Measurements from ENCODE around the gene AP3B1.

The AP3B1 gene

GRCh38 chr5:78016863-78017529 is 277.5 kb downstream of the AP3B1 start:
- H3K27me3 ChIP-seq (replicated peaks; ENCODE audit: control insufficient read depth, insufficient read depth, low read length) = no peaks in the 10 kb centered on the region
- no peaks in the 10 kb centered on the region for H3K9me3 ChIP-seq (ENCODE audit: control insufficient read depth, low read length)
- no peaks in the 10 kb centered on the region for H3K36me3 ChIP-seq (ENCODE audit: control insufficient read depth, insufficient read depth, low read length, severe bottlenecking)
- no peak for DNase-seq (ENCODE audit: low read depth)
- no peak overlapping the region for H3K9ac ChIP-seq (ENCODE audit: low read length)
- peaks cover 12% of the 10 kb centered on the region for H3K4me1 ChIP-seq (ENCODE audit: control insufficient read depth, insufficient read depth, low read length)
- H3K4me3 ChIP-seq (ENCODE audit: low read length) = no peak overlapping the region

DNA sequence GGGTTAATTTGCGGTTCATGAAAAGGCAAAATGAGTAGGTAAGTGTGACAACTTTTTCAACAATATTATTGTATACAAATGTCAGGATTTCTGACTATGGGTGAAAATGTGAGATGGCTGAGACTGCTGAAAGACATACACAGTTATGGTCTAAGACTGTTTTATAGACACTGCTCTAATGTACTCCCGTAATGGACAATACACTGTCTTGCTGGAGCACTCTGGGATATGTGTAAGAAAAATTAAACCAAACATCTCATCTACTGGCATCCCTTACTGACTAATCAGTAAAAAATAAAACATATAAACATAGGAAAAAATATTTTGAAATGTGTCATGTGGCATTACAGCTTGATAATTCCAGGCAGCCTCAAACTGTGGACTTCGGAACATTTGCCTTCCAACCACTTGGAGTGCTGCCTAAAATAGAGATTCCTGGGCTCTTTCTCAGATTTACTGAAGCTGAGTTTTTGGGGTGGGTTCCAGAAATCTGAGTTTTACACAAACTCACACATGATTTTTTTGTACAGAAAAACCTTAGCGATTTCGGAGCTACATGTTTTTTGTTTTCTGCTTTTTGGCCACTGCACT is 284.5 kb downstream of the AP3B1 start:
- Histone ChIP-seq H3K36me3 (ENCODE audit: control insufficient read depth, insufficient read depth, low read length, severe bottlenecking) (no peaks in the 10 kb centered on the region), H3K9ac (ENCODE audit: low read length) (peak overlapping the region; percentile 64), H3K9me3 (ENCODE audit: control insufficient read depth, low read length) (no peaks in the 10 kb centered on the region), H3K27me3 (replicated peaks; ENCODE audit: control insufficient read depth, insufficient read depth, low read length) (no peaks in the 10 kb centered on the region), H3K4me3 (ENCODE audit: low read length) (peak overlapping the region; percentile 59), H3K4me1 (ENCODE audit: control insufficient read depth, insufficient read depth, low read length) (peaks cover 17% of the 10 kb centered on the region)
- DNase-seq (ENCODE audit: low read depth) = peak; percentile 93

DNA sequence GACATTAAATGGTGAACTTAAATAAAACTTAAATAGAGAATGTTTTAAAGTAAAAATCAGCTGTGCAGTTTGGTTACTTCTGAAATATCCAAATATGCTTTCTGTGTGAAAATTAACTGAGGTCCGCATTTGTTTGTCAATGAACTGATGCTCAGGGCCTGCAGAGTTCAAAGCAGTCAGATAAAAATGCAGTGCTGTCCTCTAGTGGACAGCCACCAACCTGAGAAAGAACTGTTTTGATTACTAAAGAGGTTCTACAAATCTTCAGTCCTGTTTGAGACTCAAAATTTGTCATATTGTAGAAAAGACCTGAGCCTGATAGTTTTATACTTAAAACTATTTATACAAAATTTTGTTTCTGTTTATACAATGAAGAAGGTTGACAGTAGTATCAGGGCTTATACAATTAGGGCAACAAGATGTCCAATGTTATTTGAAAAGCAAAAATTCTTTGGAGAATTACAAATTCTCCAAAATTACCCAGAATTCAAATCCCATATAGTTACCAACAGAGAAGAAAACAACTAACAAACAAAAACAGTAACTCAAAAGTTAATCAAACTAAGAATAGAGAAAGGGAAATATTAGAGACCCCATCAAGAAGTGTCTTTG is 286.0 kb downstream of the AP3B1 start:
- H3K27me3 ChIP-seq (replicated peaks; ENCODE audit: control insufficient read depth, insufficient read depth, low read length) = no peaks in the 10 kb centered on the region
- no peak overlapping the region for H3K4me3 ChIP-seq (ENCODE audit: low read length)
- no peaks in the 10 kb centered on the region for H3K36me3 ChIP-seq (ENCODE audit: control insufficient read depth, insufficient read depth, low read length, severe bottlenecking)
- DNase-seq (ENCODE audit: low read depth) = peak; percentile 61
- peaks cover 24% of the 10 kb centered on the region for H3K4me1 ChIP-seq (ENCODE audit: control insufficient read depth, insufficient read depth, low read length)
- no peaks in the 10 kb centered on the region for H3K9me3 ChIP-seq (ENCODE audit: control insufficient read depth, low read length)
- H3K9ac ChIP-seq (ENCODE audit: low read length) = no peak overlapping the region

GRCh38 chr5:78007233-78007632 is 287.3 kb downstream of the AP3B1 start:
- no peaks in the 10 kb centered on the region for H3K27me3 ChIP-seq (replicated peaks; ENCODE audit: control insufficient read depth, insufficient read depth, low read length)
- peaks cover 24% of the 10 kb centered on the region for H3K4me1 ChIP-seq (ENCODE audit: control insufficient read depth, insufficient read depth, low read length)
- no peak for DNase-seq (ENCODE audit: low read depth)
- peaks cover 6% of the 10 kb centered on the region for H3K36me3 ChIP-seq (ENCODE audit: control insufficient read depth, insufficient read depth, low read length, severe bottlenecking)
- H3K9ac ChIP-seq (ENCODE audit: low read length) = no peak overlapping the region
- H3K9me3 ChIP-seq (ENCODE audit: control insufficient read depth, low read length) = no peaks in the 10 kb centered on the region
- no peak overlapping the region for H3K4me3 ChIP-seq (ENCODE audit: low read length)

DNA sequence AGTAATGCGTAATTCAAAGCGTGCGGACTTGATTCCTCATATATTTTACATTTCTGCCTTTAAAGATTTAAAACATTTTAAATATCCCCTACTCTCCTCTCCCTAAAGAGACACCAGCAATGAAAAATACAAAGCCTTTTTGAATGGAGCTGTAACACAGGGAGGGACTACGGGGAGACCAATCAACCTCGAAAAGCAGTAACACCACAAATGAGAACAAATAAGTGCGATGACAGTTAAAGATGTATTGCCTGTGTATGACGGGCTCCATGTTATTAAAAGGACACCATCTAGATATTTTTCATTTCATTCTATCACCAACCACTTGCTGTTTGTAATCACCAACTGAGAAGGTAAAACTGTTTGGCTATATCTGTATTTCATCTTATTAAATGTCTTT is 288.0 kb downstream of the AP3B1 start:
- Histone ChIP-seq H3K36me3 (ENCODE audit: control insufficient read depth, insufficient read depth, low read length, severe bottlenecking) (peaks cover 11% of the 10 kb centered on the region), H3K4me3 (ENCODE audit: low read length) (no peak overlapping the region), H3K4me1 (ENCODE audit: control insufficient read depth, insufficient read depth, low read length) (peaks cover 24% of the 10 kb centered on the region), H3K9ac (ENCODE audit: low read length) (no peak overlapping the region), H3K27me3 (replicated peaks; ENCODE audit: control insufficient read depth, insufficient read depth, low read length) (no peaks in the 10 kb centered on the region), H3K9me3 (ENCODE audit: control insufficient read depth, low read length) (no peaks in the 10 kb centered on the region)
- DNase-seq (ENCODE audit: low read depth) = no peak

- Histone ChIP-seq H3K36me3 (ENCODE audit: control insufficient read depth, insufficient read depth, low read length, severe bottlenecking) (peaks cover 18% of the 10 kb centered on the region), H3K9me3 (ENCODE audit: control insufficient read depth, low read length) (no peaks in the 10 kb centered on the region), H3K27me3 (replicated peaks; ENCODE audit: control insufficient read depth, insufficient read depth, low read length) (no peaks in the 10 kb centered on the region), H3K4me1 (ENCODE audit: control insufficient read depth, insufficient read depth, low read length) (peaks cover 19% of the 10 kb centered on the region), H3K9ac (ENCODE audit: low read length) (no peak overlapping the region), H3K4me3 (ENCODE audit: low read length) (no peak overlapping the region)
- DNase-seq (ENCODE audit: low read depth) = no peak
Observed at GRCh38 chr5:78005021-78005785, 289.3 kb downstream of the AP3B1 start.

DNA sequence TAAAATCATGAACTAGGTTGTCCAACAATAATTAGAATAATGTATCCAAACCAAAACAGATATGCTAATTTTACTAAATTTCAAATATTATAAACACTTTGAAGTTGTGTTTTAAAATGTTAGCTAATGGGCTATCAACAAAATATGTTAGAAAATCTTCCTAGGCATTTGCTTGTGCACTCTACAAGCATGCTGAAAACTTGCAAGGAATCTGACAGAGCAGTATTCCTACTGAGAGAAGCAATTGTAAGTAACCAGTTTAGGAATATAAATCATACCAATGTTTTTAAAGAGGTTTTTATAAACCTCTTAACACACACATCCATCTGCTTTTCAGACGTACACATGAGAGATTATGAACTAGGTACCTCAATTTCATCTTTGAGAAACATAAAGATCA is 289.9 kb downstream of the AP3B1 start:
- Histone ChIP-seq H3K9me3 (ENCODE audit: control insufficient read depth, low read length) (no peaks in the 10 kb centered on the region), H3K4me3 (ENCODE audit: low read length) (no peak overlapping the region), H3K36me3 (ENCODE audit: control insufficient read depth, insufficient read depth, low read length, severe bottlenecking) (peaks cover 25% of the 10 kb centered on the region), H3K27me3 (replicated peaks; ENCODE audit: control insufficient read depth, insufficient read depth, low read length) (no peaks in the 10 kb centered on the region), H3K9ac (ENCODE audit: low read length) (no peak overlapping the region), H3K4me1 (ENCODE audit: control insufficient read depth, insufficient read depth, low read length) (peaks cover 15% of the 10 kb centered on the region)
- peak; percentile 15 for DNase-seq (ENCODE audit: low read depth)

GRCh38 chr5:78003919-78004318 is 290.6 kb downstream of the AP3B1 start:
- Histone ChIP-seq H3K4me3 (ENCODE audit: low read length) (no peak overlapping the region), H3K9me3 (ENCODE audit: control insufficient read depth, low read length) (no peaks in the 10 kb centered on the region), H3K9ac (ENCODE audit: low read length) (no peak overlapping the region), H3K4me1 (ENCODE audit: control insufficient read depth, insufficient read depth, low read length) (peaks cover 9% of the 10 kb centered on the region), H3K27me3 (replicated peaks; ENCODE audit: control insufficient read depth, insufficient read depth, low read length) (no peaks in the 10 kb centered on the region), H3K36me3 (ENCODE audit: control insufficient read depth, insufficient read depth, low read length, severe bottlenecking) (peaks cover 27% of the 10 kb centered on the region)
- no peak for DNase-seq (ENCODE audit: low read depth)

GRCh38 chr5:78003450-78003849 is 291.0 kb downstream of the AP3B1 start:
- no peak for DNase-seq (ENCODE audit: low read depth)
- Histone ChIP-seq H3K4me1 (ENCODE audit: control insufficient read depth, insufficient read depth, low read length) (peaks cover 8% of the 10 kb centered on the region), H3K9me3 (ENCODE audit: control insufficient read depth, low read length) (no peaks in the 10 kb centered on the region), H3K4me3 (ENCODE audit: low read length) (no peak overlapping the region), H3K9ac (ENCODE audit: low read length) (no peak overlapping the region), H3K27me3 (replicated peaks; ENCODE audit: control insufficient read depth, insufficient read depth, low read length) (no peaks in the 10 kb centered on the region), H3K36me3 (ENCODE audit: control insufficient read depth, insufficient read depth, low read length, severe bottlenecking) (peaks cover 30% of the 10 kb centered on the region)

DNA sequence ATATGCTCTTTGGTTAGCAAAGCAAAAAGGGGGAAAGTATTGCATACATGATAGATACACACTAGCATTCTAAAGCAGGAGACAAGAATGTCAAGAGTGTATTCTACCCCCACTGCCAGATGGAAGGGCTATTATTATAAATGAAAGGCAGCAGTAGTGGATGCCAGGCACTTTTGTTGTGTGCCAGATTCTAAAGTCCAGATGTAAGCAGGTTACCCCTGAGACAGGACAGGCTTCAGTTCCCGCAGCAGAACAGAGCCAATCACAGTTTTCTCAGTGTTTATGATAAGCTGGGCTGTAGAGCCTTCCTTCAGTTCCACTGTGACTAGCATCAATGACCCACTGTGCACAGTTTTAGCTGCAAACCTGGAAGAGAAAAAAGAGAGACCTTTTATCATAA is 291.8 kb downstream of the AP3B1 start:
- Histone ChIP-seq H3K4me1 (ENCODE audit: control insufficient read depth, insufficient read depth, low read length) (peaks cover 8% of the 10 kb centered on the region), H3K27me3 (replicated peaks; ENCODE audit: control insufficient read depth, insufficient read depth, low read length) (no peaks in the 10 kb centered on the region), H3K9ac (ENCODE audit: low read length) (no peak overlapping the region), H3K36me3 (ENCODE audit: control insufficient read depth, insufficient read depth, low read length, severe bottlenecking) (peaks cover 32% of the 10 kb centered on the region), H3K9me3 (ENCODE audit: control insufficient read depth, low read length) (no peaks in the 10 kb centered on the region), H3K4me3 (ENCODE audit: low read length) (no peak overlapping the region)
- no peak for DNase-seq (ENCODE audit: low read depth)

GRCh38 chr5:78001197-78001596 is 293.3 kb downstream of the AP3B1 start:
- Histone ChIP-seq H3K27me3 (replicated peaks; ENCODE audit: control insufficient read depth, insufficient read depth, low read length) (no peaks in the 10 kb centered on the region), H3K4me1 (ENCODE audit: control insufficient read depth, insufficient read depth, low read length) (peaks cover 8% of the 10 kb centered on the region), H3K4me3 (ENCODE audit: low read length) (no peak overlapping the region), H3K9ac (ENCODE audit: low read length) (no peak overlapping the region), H3K36me3 (ENCODE audit: control insufficient read depth, insufficient read depth, low read length, severe bottlenecking) (peaks cover 36% of the 10 kb centered on the region), H3K9me3 (ENCODE audit: control insufficient read depth, low read length) (no peaks in the 10 kb centered on the region)
- DNase-seq (ENCODE audit: low read depth) = no peak

Measured in adipocyte (in vitro differentiated cells).